ENCODE results near the gene ETS1. TPM values are rescaled to one million over a fixed set of nuclear protein-coding genes. Genes with fewer than 3 reads are reported as not detected.

ETS1 gene
- total RNA-seq, 1 experiment from 2014 or later = 66.4 TPM

GRCh38 chr11:128409476-128409875 lies 177.9 kb downstream of the ETS1 start:
- intact Hi-C loops (cut with micrococcal nuclease; ENCODE audit: unreplicated experiment) = no loop called here
- no peak overlapping the region for H3K27ac ChIP-seq (ENCODE audit: low read length)
- CTCF ChIA-PET = no interaction called here
- no TSS peak for BruUV-seq (replicated peaks)
- TF ChIP-seq TCF7L2 (IDR thresholded peaks at IDR 0.05; ENCODE audit: low read depth, low read length) (no peak), POLR2AphosphoS5 (IDR thresholded peaks at IDR 0.05; ENCODE audit: low read depth, low read length) (no peak), REST (IDR thresholded peaks at IDR 0.05; ENCODE audit: insufficient read depth in 1 of 2, low read depth in 2 of 2, low read length in 1 of 2) (no peak), SIN3A (IDR thresholded peaks at IDR 0.05; ENCODE audit: borderline replicate concordance, insufficient read depth, low read depth, low read length) (no peak), CTCF (IDR thresholded peaks at IDR 0.05) (no peak)
- H3K36me3 ChIP-seq (ENCODE audit: control insufficient read depth, insufficient read depth, low read length) = no peaks in the 10 kb centered on the region
- in situ Hi-C loops (cut with HindIII; ENCODE audit: low pct_unique_long_range_greater_than_20kb, low sequenced_read_pairs) = no loop called here
- POLR2A ChIA-PET = no interaction called here
- H3K27me3 ChIP-seq (ENCODE audit: control insufficient read depth, insufficient read depth, low read length) = no peaks in the 10 kb centered on the region; the same call in 1 of the 2 replicates
- no peaks in the 10 kb centered on the region for H3K9me3 ChIP-seq (ENCODE audit: control insufficient read depth, insufficient read depth, low read depth, low read length)
- H3K4me1 ChIP-seq (ENCODE audit: control insufficient read depth, insufficient read depth, low read length) = no peaks in the 10 kb centered on the region
- no peak overlapping the region for H3K4me3 ChIP-seq (ENCODE audit: low read depth in 2 of 2, low read length in 2 of 2)
- DNase-seq (ENCODE audit: low read depth, low spot score) (no peak), ATAC-seq (no peak)

Small RNAs within 50 kb of the gene (microRNA-seq; reads per million reads assigned to microRNA genes)
- not detected for gene MIR6090 (ENCODE audit: unreplicated experiment)

Other genes with a start within 250 kb of the ETS1 start
- 1.5 TPM for gene FLI1, start 106.5 kb upstream of the ETS1 start, total RNA-seq (2021; ENCODE audit: unreplicated experiment)